GM12873 (cell line): ENCODE data around the gene ITGB4.

Source experiments
- CTCF ChIP-seq: IDR thresholded peaks from 2 replicates; pipeline ENCODE4 v1.5.1; 2012; ENCODE audit warnings: low read depth, mild to moderate bottlenecking, moderate library complexity, low read length, control low read depth; ENCODE audit not compliant: insufficient read depth; ENCODE audit errors: missing control alignments

ITGB4 gene

GRCh38 chr17:75720656-75721462 lies at the start of gene ITGB4:
ITGB4 (plus strand) TSS chr17:75721459; CDS start chr17:75724704, 3,245 bp downstream.
- TF ChIP-seq CTCF = no peak

- no peak for TF ChIP-seq CTCF
Measured at GRCh38 chr17:75672011-75672410, 49.2 kb upstream of the ITGB4 start.

- TF ChIP-seq CTCF = no peak
Measured at GRCh38 chr17:75673487-75673886, 47.8 kb upstream of the ITGB4 start.

GRCh38 chr17:75676461-75676860 lies 44.8 kb upstream of the ITGB4 start:
- no peak for TF ChIP-seq CTCF

GRCh38 chr17:75679706-75680211 lies 41.5 kb upstream of the ITGB4 start:
- no peak for TF ChIP-seq CTCF

GRCh38 chr17:75680431-75680830 lies 40.8 kb upstream of the ITGB4 start:
- no peak for TF ChIP-seq CTCF

- no peak for TF ChIP-seq CTCF
Measured at GRCh38 chr17:75681289-75681688, 40.0 kb upstream of the ITGB4 start.
